Epidermal melanocyte (primary cell): Measurements from ENCODE around the gene PRICKLE3.

Experiments
- DNase-seq: peaks from one replicate; pipeline ENCODE4 v3.0.0; 2011; ENCODE audit warnings: low spot score; ENCODE audit not compliant: insufficient read length

Gene PRICKLE3

GRCh38 chrX:49206543-49206942 lies 20.4 kb upstream of the PRICKLE3 start:
- no peak for DNase-seq

- DNase-seq = no peak
These were observed 19.3 kb upstream of the PRICKLE3 start for GRCh38 chrX:49205443-49205842.

- no peak for DNase-seq
These were observed 18.5 kb upstream of the PRICKLE3 start for GRCh38 chrX:49204709-49205108.

GRCh38 chrX:49204017-49204416 lies 17.8 kb upstream of the PRICKLE3 start:
- no peak for DNase-seq

- DNase-seq = no peak
These were observed 17.4 kb upstream of the PRICKLE3 start for GRCh38 chrX:49203536-49203935.

GRCh38 chrX:49202022-49202421 lies 15.8 kb upstream of the PRICKLE3 start:
- DNase-seq = no peak

GRCh38 chrX:49199906-49200771 lies 14.0 kb upstream of the PRICKLE3 start, which contains the start of gene SYP:
SYP (minus strand) TSS chrX:49200193; CDS start chrX:49200186, 7 bp downstream.
- peak; percentile 76 for DNase-seq

GRCh38 chrX:49199315-49199595 lies 13.1 kb upstream of the PRICKLE3 start:
- no peak for DNase-seq

GRCh38 chrX:49198540-49199314 lies 12.6 kb upstream of the PRICKLE3 start:
- DNase-seq = no peak

- DNase-seq = no peak
These were observed 11.4 kb upstream of the PRICKLE3 start for GRCh38 chrX:49197543-49198087.

GRCh38 chrX:49193542-49193964 lies 7.4 kb upstream of the PRICKLE3 start:
- DNase-seq = no peak

- no peak for DNase-seq
These were observed 6.7 kb upstream of the PRICKLE3 start for GRCh38 chrX:49192722-49193328.

GRCh38 chrX:49191574-49192011 lies 5.4 kb upstream of the PRICKLE3 start:
- DNase-seq = no peak

GRCh38 chrX:49190821-49191573 lies 4.8 kb upstream of the PRICKLE3 start:
- DNase-seq = peak; percentile 89

GRCh38 chrX:49189606-49190005 lies 3.4 kb upstream of the PRICKLE3 start:
- no peak for DNase-seq

GRCh38 chrX:49188468-49189076 lies 2.4 kb upstream of the PRICKLE3 start:
- DNase-seq = no peak

- DNase-seq = no peak
These were observed 1.4 kb upstream of the PRICKLE3 start for GRCh38 chrX:49187526-49187925.

GRCh38 chrX:49187028-49187394 lies 838 bp upstream of the PRICKLE3 start:
- DNase-seq = no peak

- peak; percentile 66 for DNase-seq
These were observed 1.6 kb downstream of the PRICKLE3 start for GRCh38 chrX:49184294-49185281.
